Measurements from ENCODE around the gene KCNQ1OT1.

The KCNQ1OT1 gene

DNA sequence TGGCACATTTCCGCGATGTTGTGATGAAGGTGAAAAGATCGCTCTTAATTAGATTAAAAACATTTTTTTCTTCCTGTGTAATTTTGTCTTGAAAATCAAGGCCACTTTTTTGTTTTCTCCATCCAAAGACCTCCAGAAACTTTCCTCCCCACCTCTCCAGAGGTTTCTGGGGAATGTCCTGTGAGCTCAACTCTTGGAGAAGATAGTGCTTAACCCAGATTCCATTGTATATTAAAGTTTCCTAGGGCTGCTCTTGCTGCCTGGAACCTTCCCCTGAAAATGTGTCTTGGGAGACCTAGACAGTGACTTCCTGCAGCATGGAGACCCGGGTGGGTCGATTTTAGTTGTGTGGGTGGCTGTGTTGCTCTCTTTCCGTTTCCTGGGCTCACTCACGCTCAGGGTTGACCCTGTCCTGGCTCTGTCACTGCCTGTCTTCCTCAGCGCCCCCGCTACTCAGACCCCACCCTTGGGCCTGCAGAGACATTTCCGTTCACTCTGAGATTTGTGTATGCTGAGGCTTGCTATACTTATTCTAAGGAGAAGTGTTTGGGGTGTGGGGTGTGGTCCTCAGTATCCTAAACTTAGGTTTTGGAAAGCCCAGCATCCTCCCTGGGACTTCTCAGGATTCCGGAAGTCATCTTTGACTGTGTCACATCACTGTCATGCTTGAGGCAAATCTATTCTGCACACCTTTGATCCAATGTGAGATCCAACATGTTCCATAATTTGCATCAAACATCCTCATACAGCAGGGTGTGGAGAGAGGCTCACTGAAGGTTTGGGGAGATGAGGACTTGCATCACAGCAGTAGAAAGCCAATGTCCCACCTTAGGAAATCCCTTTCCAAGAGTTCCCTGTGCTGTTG is 47.2 kb downstream of the KCNQ1OT1 start:
- Histone ChIP-seq H2AK5ac (ENCODE audit: low read depth, low read length) (no peak overlapping the region), H2BK120ac (ENCODE audit: low read depth, low read length) (no peak overlapping the region), H4K8ac (ENCODE audit: low read depth, low read length) (no peak overlapping the region), H2BK12ac (ENCODE audit: low read length) (no peak overlapping the region), H2BK5ac (ENCODE audit: low read length) (no peak overlapping the region), H3K27me3 (ENCODE audit: control insufficient read depth in 3 of 3, insufficient read depth in 3 of 3, low read depth in 1 of 3, low read length in 3 of 3) (no peaks in the 10 kb centered on the region), H4K91ac (ENCODE audit: low read depth, low read length, poor library complexity) (no peak overlapping the region), H3K4me1 (ENCODE audit: control insufficient read depth in 2 of 2, insufficient read depth in 1 of 2, low read depth in 1 of 2, low read length in 2 of 2) (no peaks in the 10 kb centered on the region), H3K9ac (ENCODE audit: low read depth, low read length, poor library complexity) (no peak overlapping the region), H3K36me3 (replicated peaks in 1 of 2; ENCODE audit: control insufficient read depth in 2 of 2, insufficient read depth in 2 of 2, low read length in 2 of 2) (no peaks in the 10 kb centered on the region), H2AFZ (ENCODE audit: low read length) (no peak overlapping the region), H2BK15ac (ENCODE audit: low read length) (no peak overlapping the region), H3K14ac (ENCODE audit: low read length) (no peak overlapping the region), H3K4ac (ENCODE audit: low read length) (no peak overlapping the region), H3K27ac (replicated peaks; ENCODE audit: low read length) (no peak overlapping the region), H3K18ac (ENCODE audit: low read length) (no peak overlapping the region), H3K4me2 (ENCODE audit: insufficient read depth, low read length, poor library complexity, severe bottlenecking) (no peak overlapping the region), H3K4me3 (ENCODE audit: low read length in 2 of 2) (no peak overlapping the region), H3K23ac (ENCODE audit: low read depth, low read length, poor library complexity) (no peak overlapping the region), H3K9me3 (replicated peaks in 1 of 2; ENCODE audit: control insufficient read depth in 2 of 2, insufficient read depth in 1 of 2, low read depth in 1 of 2, low read length in 2 of 2) (peaks cover 27 to 42% of the 10 kb centered on the region in 2 donors), H3K79me1 (ENCODE audit: low read depth, low read length) (no peaks in the 10 kb centered on the region)
- WGBS, 2 donors (ENCODE audit: extremely low coverage in 2 of 2, insufficient read length in 2 of 2, insufficient replicate concordance in 1 of 2): no CpG with 5 or more reads among the region's 11 CpGs
- no peak for DNase-seq (ENCODE audit: low spot score)

DNA sequence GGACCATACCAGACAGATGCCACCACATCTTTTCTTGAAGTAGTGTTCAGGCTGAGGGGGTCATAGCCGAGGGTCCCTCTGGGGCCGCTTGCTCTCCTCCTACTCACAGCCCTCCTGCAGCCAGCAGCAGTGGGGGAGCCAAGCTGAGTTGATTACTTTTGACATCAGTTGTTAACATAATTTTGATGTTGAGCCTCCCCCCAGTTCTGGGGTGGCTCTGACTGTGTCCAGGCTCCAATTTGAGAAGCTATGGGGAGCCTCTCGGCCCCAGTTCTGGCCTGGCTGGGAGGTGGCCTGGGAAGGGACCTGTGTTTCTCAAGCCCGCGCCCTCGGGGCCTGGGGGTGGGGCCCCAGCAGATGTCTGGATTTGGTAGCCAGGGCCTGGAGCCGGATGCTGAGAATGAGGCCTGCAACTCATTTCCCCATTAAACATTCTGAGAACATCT is 47.9 kb downstream of the KCNQ1OT1 start:
- no peak overlapping the region for H3K18ac ChIP-seq (ENCODE audit: low read length)
- no peaks in the 10 kb centered on the region for H3K27me3 ChIP-seq (ENCODE audit: control insufficient read depth in 3 of 3, insufficient read depth in 3 of 3, low read depth in 1 of 3, low read length in 3 of 3)
- no peaks in the 10 kb centered on the region for H3K79me1 ChIP-seq (ENCODE audit: low read depth, low read length)
- no peak overlapping the region for H2BK12ac ChIP-seq (ENCODE audit: low read length)
- WGBS, 2 donors (ENCODE audit: extremely low coverage in 2 of 2, insufficient read length in 2 of 2, insufficient replicate concordance in 1 of 2): no CpG with 5 or more reads among the region's 7 CpGs
- no peak overlapping the region for H4K91ac ChIP-seq (ENCODE audit: low read depth, low read length, poor library complexity)
- no peak overlapping the region for H3K9ac ChIP-seq (ENCODE audit: low read depth, low read length, poor library complexity)
- no peak overlapping the region for H2BK120ac ChIP-seq (ENCODE audit: low read depth, low read length)
- no peak overlapping the region for H3K4ac ChIP-seq (ENCODE audit: low read length)
- H2BK15ac ChIP-seq (ENCODE audit: low read length): no peak overlapping the region
- DNase-seq (ENCODE audit: low spot score): no peak
- no peak overlapping the region for H3K4me3 ChIP-seq (ENCODE audit: low read length in 2 of 2)
- H3K9me3 ChIP-seq (replicated peaks in 1 of 2; ENCODE audit: control insufficient read depth in 2 of 2, insufficient read depth in 1 of 2, low read depth in 1 of 2, low read length in 2 of 2): peaks cover 27 to 47% of the 10 kb centered on the region in 2 donors
- no peaks in the 10 kb centered on the region for H3K4me1 ChIP-seq (ENCODE audit: control insufficient read depth in 2 of 2, insufficient read depth in 1 of 2, low read depth in 1 of 2, low read length in 2 of 2)
- H2AFZ ChIP-seq (ENCODE audit: low read length): no peak overlapping the region
- no peak overlapping the region for H3K4me2 ChIP-seq (ENCODE audit: insufficient read depth, low read length, poor library complexity, severe bottlenecking)
- H2AK5ac ChIP-seq (ENCODE audit: low read depth, low read length): no peak overlapping the region
- H3K27ac ChIP-seq (replicated peaks; ENCODE audit: low read length): no peak overlapping the region
- H3K14ac ChIP-seq (ENCODE audit: low read length): no peak overlapping the region
- no peak overlapping the region for H4K8ac ChIP-seq (ENCODE audit: low read depth, low read length)
- no peak overlapping the region for H3K23ac ChIP-seq (ENCODE audit: low read depth, low read length, poor library complexity)
- H3K36me3 ChIP-seq (replicated peaks in 1 of 2; ENCODE audit: control insufficient read depth in 2 of 2, insufficient read depth in 2 of 2, low read length in 2 of 2): no peaks in the 10 kb centered on the region
- H2BK5ac ChIP-seq (ENCODE audit: low read length): no peak overlapping the region

DNA sequence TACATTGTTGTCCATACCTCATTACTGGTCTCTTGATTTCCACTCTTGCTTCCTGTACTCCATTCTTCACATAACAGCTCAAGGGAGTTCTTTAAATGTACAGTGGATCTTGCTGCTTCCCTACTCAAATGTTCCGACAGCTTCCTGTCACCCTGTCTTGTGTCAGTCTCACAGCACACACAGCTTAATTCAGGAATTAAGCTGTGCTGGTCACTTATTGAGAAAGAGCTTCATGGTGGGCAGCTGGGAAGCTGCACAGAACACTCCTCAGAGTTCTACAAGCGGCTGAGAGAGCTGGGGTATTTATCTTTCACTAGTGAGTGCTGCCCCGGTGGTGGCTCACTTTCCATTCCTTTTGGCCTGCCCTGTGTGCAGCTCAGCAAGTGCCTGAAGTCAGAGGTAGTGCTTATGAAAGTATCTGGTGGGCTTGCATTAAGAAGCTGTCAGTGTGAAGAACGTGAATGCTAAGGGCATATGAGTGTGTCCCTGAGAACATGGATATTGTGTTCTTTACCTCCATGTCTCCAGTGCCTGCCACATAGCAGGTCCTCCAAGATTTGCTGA is 48.7 kb downstream of the KCNQ1OT1 start:
- H3K4me1 ChIP-seq (ENCODE audit: control insufficient read depth in 2 of 2, insufficient read depth in 1 of 2, low read depth in 1 of 2, low read length in 2 of 2): no peaks in the 10 kb centered on the region
- no peaks in the 10 kb centered on the region for H3K36me3 ChIP-seq (replicated peaks in 1 of 2; ENCODE audit: control insufficient read depth in 2 of 2, insufficient read depth in 2 of 2, low read length in 2 of 2)
- no peak overlapping the region for H4K91ac ChIP-seq (ENCODE audit: low read depth, low read length, poor library complexity)
- no peak overlapping the region for H3K4me2 ChIP-seq (ENCODE audit: insufficient read depth, low read length, poor library complexity, severe bottlenecking)
- H4K8ac ChIP-seq (ENCODE audit: low read depth, low read length): no peak overlapping the region
- no peak overlapping the region for H3K14ac ChIP-seq (ENCODE audit: low read length)
- WGBS, 2 donors (ENCODE audit: extremely low coverage in 2 of 2, insufficient read length in 2 of 2, insufficient replicate concordance in 1 of 2): no CpG with 5 or more reads among the region's 4 CpGs
- H2AFZ ChIP-seq (ENCODE audit: low read length): no peak overlapping the region
- peaks cover 27 to 47% of the 10 kb centered on the region in 2 donors for H3K9me3 ChIP-seq (replicated peaks in 1 of 2; ENCODE audit: control insufficient read depth in 2 of 2, insufficient read depth in 1 of 2, low read depth in 1 of 2, low read length in 2 of 2)
- no peak overlapping the region for H2BK15ac ChIP-seq (ENCODE audit: low read length)
- no peak overlapping the region for H3K4ac ChIP-seq (ENCODE audit: low read length)
- H2BK120ac ChIP-seq (ENCODE audit: low read depth, low read length): no peak overlapping the region
- H2BK12ac ChIP-seq (ENCODE audit: low read length): no peak overlapping the region
- no peak for DNase-seq (ENCODE audit: low spot score)
- H3K18ac ChIP-seq (ENCODE audit: low read length): no peak overlapping the region
- no peak overlapping the region for H3K9ac ChIP-seq (ENCODE audit: low read depth, low read length, poor library complexity)
- no peaks in the 10 kb centered on the region for H3K79me1 ChIP-seq (ENCODE audit: low read depth, low read length)
- no peak overlapping the region for H3K4me3 ChIP-seq (ENCODE audit: low read length in 2 of 2)
- H3K27me3 ChIP-seq (ENCODE audit: control insufficient read depth in 3 of 3, insufficient read depth in 3 of 3, low read depth in 1 of 3, low read length in 3 of 3): no peaks in the 10 kb centered on the region
- no peak overlapping the region for H3K27ac ChIP-seq (replicated peaks; ENCODE audit: low read length)
- no peak overlapping the region for H2AK5ac ChIP-seq (ENCODE audit: low read depth, low read length)
- H3K23ac ChIP-seq (ENCODE audit: low read depth, low read length, poor library complexity): no peak overlapping the region
- no peak overlapping the region for H2BK5ac ChIP-seq (ENCODE audit: low read length)

DNA sequence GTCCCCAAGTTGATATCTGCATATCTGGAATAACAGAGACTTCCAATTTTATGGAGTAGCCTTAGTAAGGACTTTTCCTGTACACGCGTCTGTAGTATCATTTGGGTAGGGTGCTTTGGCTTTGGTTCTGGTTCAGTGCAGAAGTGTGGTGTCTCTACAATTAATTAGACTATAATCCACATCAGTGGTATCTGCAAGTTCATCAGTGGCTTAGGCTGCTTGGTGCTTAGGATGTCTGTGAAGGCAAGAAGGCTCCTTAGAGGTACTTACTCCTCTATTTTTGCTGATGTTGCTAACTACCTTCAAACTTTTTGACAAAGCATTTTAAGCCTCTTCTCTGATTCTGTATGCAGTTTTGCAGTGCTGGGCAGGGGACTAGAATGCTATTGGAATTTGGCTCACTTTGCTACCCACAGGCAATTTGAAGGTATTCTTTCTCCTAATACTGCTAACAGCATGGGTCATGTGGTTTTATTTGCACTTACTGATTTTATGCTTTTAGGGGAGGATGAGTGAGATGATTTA is 49.4 kb downstream of the KCNQ1OT1 start:
- no peak overlapping the region for H4K8ac ChIP-seq (ENCODE audit: low read depth, low read length)
- no CpG with 5 or more reads among the region's 2 CpGs for WGBS, 2 donors (ENCODE audit: extremely low coverage in 2 of 2, insufficient read length in 2 of 2, insufficient replicate concordance in 1 of 2)

More for the DNA sequence above, 49.4 kb downstream of the KCNQ1OT1 start:
- H3K79me1 ChIP-seq (ENCODE audit: low read depth, low read length): no peaks in the 10 kb centered on the region
- H3K23ac ChIP-seq (ENCODE audit: low read depth, low read length, poor library complexity): no peak overlapping the region
- no peaks in the 10 kb centered on the region for H3K4me1 ChIP-seq (ENCODE audit: control insufficient read depth in 2 of 2, insufficient read depth in 1 of 2, low read depth in 1 of 2, low read length in 2 of 2)
- H3K27me3 ChIP-seq (ENCODE audit: control insufficient read depth in 3 of 3, insufficient read depth in 3 of 3, low read depth in 1 of 3, low read length in 3 of 3): no peaks in the 10 kb centered on the region
- H3K18ac ChIP-seq (ENCODE audit: low read length): no peak overlapping the region
- no peak overlapping the region for H3K9ac ChIP-seq (ENCODE audit: low read depth, low read length, poor library complexity)
- peaks cover 32 to 53% of the 10 kb centered on the region in 2 donors for H3K9me3 ChIP-seq (replicated peaks in 1 of 2; ENCODE audit: control insufficient read depth in 2 of 2, insufficient read depth in 1 of 2, low read depth in 1 of 2, low read length in 2 of 2)
- H3K14ac ChIP-seq (ENCODE audit: low read length): no peak overlapping the region
- H2AFZ ChIP-seq (ENCODE audit: low read length): no peak overlapping the region
- H3K4ac ChIP-seq (ENCODE audit: low read length): no peak overlapping the region
- no peak for DNase-seq (ENCODE audit: low spot score)
- no peak overlapping the region for H2BK120ac ChIP-seq (ENCODE audit: low read depth, low read length)
- no peak overlapping the region for H3K4me2 ChIP-seq (ENCODE audit: insufficient read depth, low read length, poor library complexity, severe bottlenecking)
- no peak overlapping the region for H3K27ac ChIP-seq (replicated peaks; ENCODE audit: low read length)
- H2AK5ac ChIP-seq (ENCODE audit: low read depth, low read length): no peak overlapping the region
- H4K91ac ChIP-seq (ENCODE audit: low read depth, low read length, poor library complexity): no peak overlapping the region
- H2BK15ac ChIP-seq (ENCODE audit: low read length): no peak overlapping the region
- no peaks in the 10 kb centered on the region for H3K36me3 ChIP-seq (replicated peaks in 1 of 2; ENCODE audit: control insufficient read depth in 2 of 2, insufficient read depth in 2 of 2, low read length in 2 of 2)
- H3K4me3 ChIP-seq (ENCODE audit: low read length in 2 of 2): no peak overlapping the region
- no peak overlapping the region for H2BK5ac ChIP-seq (ENCODE audit: low read length)
- no peak overlapping the region for H2BK12ac ChIP-seq (ENCODE audit: low read length)

Data from neuronal stem cell (in vitro differentiated cells).